HUES64 (cell line): ENCODE data around the gene GADL1.

Source experiments
- H3K27ac ChIP-seq: 2 replicates; pipeline ENCODE4 v1.7.0; 2013; ENCODE audit warnings: low read depth, low read length, inconsistent platforms
- H3K27me3 ChIP-seq: 2 replicates; pipeline ENCODE4 v1.6.1; 2013; ENCODE audit warnings: mild to moderate bottlenecking, low read length; ENCODE audit not compliant: insufficient read depth
- H3K36me3 ChIP-seq: 2 replicates; pipeline ENCODE4 v1.6.1; 2013; ENCODE audit warnings: mild to moderate bottlenecking, low read length; ENCODE audit not compliant: insufficient read depth
- H3K4me1 ChIP-seq: 2 replicates; pipeline ENCODE4 v1.6.1; 2013; ENCODE audit warnings: mild to moderate bottlenecking, low read length, moderate library complexity; ENCODE audit not compliant: insufficient read depth
- H3K4me3 ChIP-seq: 2 replicates; pipeline ENCODE4 v1.5.1; 2013; ENCODE audit warnings: mild to moderate bottlenecking, low read length, moderate library complexity
- H3K9ac ChIP-seq: 2 replicates; pipeline ENCODE4 v1.6.1; 2013; ENCODE audit warnings: mild to moderate bottlenecking, low read depth, low read length
- H3K9me3 ChIP-seq: 2 replicates; pipeline ENCODE4 v1.6.1; 2013; ENCODE audit warnings: low read depth, low read length; ENCODE audit not compliant: insufficient read depth
- whole genome bisulfite sequencing: fragments of 150-250, 120-280 bp; methylation state at CpG from one replicate; pipeline ENCODE4 v1.1.7; 2013; ENCODE audit warnings: missing lambda C conversion rate; 5-methylcytosine and 5-hydroxymethylcytosine counted together

GADL1 gene

GRCh38 chr3:30754426-30754825, 140.0 kb downstream of the GADL1 start:
- Histone ChIP-seq H3K9ac (no peak overlapping the region), H3K4me3 (no peak overlapping the region), H3K4me1 (peaks cover 16% of the 10 kb centered on the region; the same call in 1 of the 2 replicates), H3K27me3 (no peaks in the 10 kb centered on the region), H3K27ac (no peak overlapping the region), H3K9me3 (no peaks in the 10 kb centered on the region), H3K36me3 (no peaks in the 10 kb centered on the region)
- WGBS = 95% methylated on average over 4 of the region's 4 CpGs

GRCh38 chr3:30753766-30754165, 140.7 kb downstream of the GADL1 start:
- H3K9ac ChIP-seq = no peak overlapping the region
- H3K36me3 ChIP-seq = no peaks in the 10 kb centered on the region
- 77% methylated on average over 3 of the region's 3 CpGs for WGBS
- H3K27me3 ChIP-seq = no peaks in the 10 kb centered on the region
- peaks cover 16% of the 10 kb centered on the region; the same call in 1 of the 2 replicates for H3K4me1 ChIP-seq
- no peak overlapping the region for H3K4me3 ChIP-seq
- H3K27ac ChIP-seq = no peak overlapping the region
- no peaks in the 10 kb centered on the region for H3K9me3 ChIP-seq

GRCh38 chr3:30752970-30753369, 141.5 kb downstream of the GADL1 start:
- Histone ChIP-seq H3K4me3 (no peak overlapping the region), H3K27me3 (no peaks in the 10 kb centered on the region), H3K9ac (no peak overlapping the region), H3K9me3 (no peaks in the 10 kb centered on the region), H3K4me1 (peaks cover 16% of the 10 kb centered on the region; the same call in 1 of the 2 replicates), H3K27ac (no peak overlapping the region), H3K36me3 (no peaks in the 10 kb centered on the region)
- WGBS = 100% methylated on average over 3 of the region's 4 CpGs

GRCh38 chr3:30752491-30752890, 142.0 kb downstream of the GADL1 start:
- 98% methylated on average over 5 of the region's 5 CpGs for WGBS
- H3K9me3 ChIP-seq = no peaks in the 10 kb centered on the region
- no peak overlapping the region for H3K9ac ChIP-seq
- H3K36me3 ChIP-seq = no peaks in the 10 kb centered on the region
- H3K4me1 ChIP-seq = peaks cover 16% of the 10 kb centered on the region; the same call in 1 of the 2 replicates
- H3K4me3 ChIP-seq = no peak overlapping the region
- no peaks in the 10 kb centered on the region for H3K27me3 ChIP-seq
- no peak overlapping the region for H3K27ac ChIP-seq

GRCh38 chr3:30751610-30752299, 142.7 kb downstream of the GADL1 start:
- no peaks in the 10 kb centered on the region for H3K36me3 ChIP-seq
- no peaks in the 10 kb centered on the region for H3K9me3 ChIP-seq
- peak overlapping the region; percentile 22; the same call in 1 of the 2 replicates for H3K27ac ChIP-seq
- peaks cover 21% of the 10 kb centered on the region for H3K4me1 ChIP-seq
- no peak overlapping the region for H3K9ac ChIP-seq
- no peaks in the 10 kb centered on the region for H3K27me3 ChIP-seq
- H3K4me3 ChIP-seq = no peak overlapping the region
- 75% methylated on average over 11 of the region's 11 CpGs for WGBS

GRCh38 chr3:30750967-30751366, 143.5 kb downstream of the GADL1 start:
- WGBS = 81% methylated on average over 7 of the region's 7 CpGs
- Histone ChIP-seq H3K9ac (no peak overlapping the region), H3K4me3 (no peak overlapping the region), H3K27ac (peak overlapping the region; percentile 22; the same call in 1 of the 2 replicates), H3K9me3 (no peaks in the 10 kb centered on the region), H3K4me1 (peaks cover 21% of the 10 kb centered on the region), H3K36me3 (no peaks in the 10 kb centered on the region), H3K27me3 (no peaks in the 10 kb centered on the region)

- H3K4me1 ChIP-seq = peaks cover 21% of the 10 kb centered on the region
- no peaks in the 10 kb centered on the region for H3K36me3 ChIP-seq
- H3K9me3 ChIP-seq = no peaks in the 10 kb centered on the region
- no peaks in the 10 kb centered on the region for H3K27me3 ChIP-seq
- H3K27ac ChIP-seq = no peak overlapping the region
- H3K4me3 ChIP-seq = no peak overlapping the region
- H3K9ac ChIP-seq = no peak overlapping the region
Measured at GRCh38 chr3:30749230-30749629, 145.2 kb downstream of the GADL1 start.

GRCh38 chr3:30747771-30748281, 146.6 kb downstream of the GADL1 start:
- H3K36me3 ChIP-seq = no peaks in the 10 kb centered on the region
- no peak overlapping the region for H3K27ac ChIP-seq
- no peaks in the 10 kb centered on the region for H3K9me3 ChIP-seq
- H3K4me1 ChIP-seq = peaks cover 32% of the 10 kb centered on the region
- H3K4me3 ChIP-seq = no peak overlapping the region
- no peak overlapping the region for H3K9ac ChIP-seq
- no peaks in the 10 kb centered on the region for H3K27me3 ChIP-seq
- 43% methylated on average over 1 of the region's 4 CpGs for WGBS

GRCh38 chr3:30743641-30744317, 150.7 kb downstream of the GADL1 start:
- Histone ChIP-seq H3K9ac (no peak overlapping the region), H3K36me3 (no peaks in the 10 kb centered on the region), H3K4me1 (peaks cover 16% of the 10 kb centered on the region), H3K4me3 (no peak overlapping the region), H3K27me3 (no peaks in the 10 kb centered on the region), H3K27ac (no peak overlapping the region), H3K9me3 (no peaks in the 10 kb centered on the region)

GRCh38 chr3:30742796-30743619, 151.5 kb downstream of the GADL1 start:
- Histone ChIP-seq H3K27me3 (no peaks in the 10 kb centered on the region), H3K9ac (no peak overlapping the region), H3K9me3 (no peaks in the 10 kb centered on the region), H3K4me1 (peaks cover 16% of the 10 kb centered on the region), H3K27ac (no peak overlapping the region), H3K36me3 (no peaks in the 10 kb centered on the region), H3K4me3 (no peak overlapping the region)
- WGBS = 56% methylated on average over 4 of the region's 4 CpGs

- H3K4me3 ChIP-seq = no peak overlapping the region
- no peak overlapping the region for H3K27ac ChIP-seq
- H3K9me3 ChIP-seq = no peaks in the 10 kb centered on the region
- H3K9ac ChIP-seq = no peak overlapping the region
- H3K4me1 ChIP-seq = peaks cover 12% of the 10 kb centered on the region
- 98% methylated on average over 2 of the region's 2 CpGs for WGBS
- H3K36me3 ChIP-seq = no peaks in the 10 kb centered on the region
- no peaks in the 10 kb centered on the region for H3K27me3 ChIP-seq
Measured at GRCh38 chr3:30741889-30742288, 152.6 kb downstream of the GADL1 start.
